HG03135 (cell line): ENCODE data around the gene GSAP.
"Not testable (repeated sequence)": the region's sequence is repeated elsewhere in the genome, so short reads cannot be mapped to it uniquely, and the experiment has no call there.

Experiments
- ATAC-seq: cut with Tn5 transposase; IDR thresholded peaks from one replicate; pipeline ENCODE4 v1.9.1; 2021; ENCODE audit warnings: mild to moderate bottlenecking, moderate library complexity; ENCODE audit not compliant: unreplicated experiment

Gene GSAP

DNA sequence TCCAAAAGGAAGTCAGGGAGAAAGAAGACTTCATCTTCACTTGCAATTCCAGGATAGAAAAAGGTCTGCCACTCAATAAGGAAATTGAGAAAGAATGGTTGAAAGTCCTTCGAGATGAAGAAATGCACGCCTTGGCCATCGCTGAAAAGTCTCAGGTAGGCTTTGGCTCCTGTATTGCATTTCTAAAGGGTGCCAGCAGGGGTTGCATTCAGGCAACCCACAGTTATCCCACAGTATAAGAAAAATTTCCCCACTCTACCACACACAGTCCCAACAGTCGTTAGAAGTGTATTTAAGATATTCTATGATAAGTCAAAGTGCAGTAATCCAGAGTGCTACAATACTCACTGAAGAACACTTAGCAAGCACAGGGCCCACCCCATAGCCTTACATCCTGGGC lies 123.1 kb downstream of the GSAP start:
- no peak for ATAC-seq

DNA sequence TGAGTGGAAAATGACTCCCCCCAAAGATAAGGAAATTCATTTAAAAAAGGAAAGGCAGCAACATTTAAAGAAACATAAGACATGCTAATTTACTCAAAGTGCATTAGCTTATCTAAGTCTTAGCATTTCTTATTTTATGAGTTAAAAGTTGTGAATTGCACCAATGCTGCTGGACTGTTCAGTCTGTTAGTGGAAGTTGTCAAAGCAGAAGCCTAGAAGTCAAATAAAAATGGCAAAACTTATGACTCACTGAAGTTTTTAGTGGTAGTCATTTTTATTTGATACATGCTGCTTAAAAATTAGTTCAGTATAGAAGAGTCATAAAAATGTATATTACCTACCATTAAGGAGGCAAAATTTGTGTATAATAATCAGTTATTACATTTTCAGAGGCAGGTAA lies 125.7 kb downstream of the GSAP start:
- no peak for ATAC-seq

DNA sequence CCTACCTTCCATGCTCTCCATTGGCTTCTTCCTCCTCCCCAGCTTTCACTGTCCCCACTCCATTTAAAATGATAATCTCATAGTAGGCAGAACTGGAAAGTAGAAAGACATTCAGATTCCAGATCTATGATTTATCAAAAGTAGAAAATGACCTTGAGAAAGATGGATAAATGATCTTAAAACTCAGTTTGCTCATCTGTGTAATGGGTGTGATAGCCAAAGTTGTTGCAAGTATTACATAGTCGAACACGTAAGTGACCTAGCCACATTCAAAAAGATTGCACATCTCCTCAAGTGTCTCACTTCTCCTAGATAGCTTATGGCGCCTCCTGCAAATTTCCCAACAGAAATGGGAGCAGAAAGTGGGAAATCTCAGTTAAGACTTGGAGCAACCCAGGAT lies 126.8 kb downstream of the GSAP start:
- ATAC-seq, result no peak

DNA sequence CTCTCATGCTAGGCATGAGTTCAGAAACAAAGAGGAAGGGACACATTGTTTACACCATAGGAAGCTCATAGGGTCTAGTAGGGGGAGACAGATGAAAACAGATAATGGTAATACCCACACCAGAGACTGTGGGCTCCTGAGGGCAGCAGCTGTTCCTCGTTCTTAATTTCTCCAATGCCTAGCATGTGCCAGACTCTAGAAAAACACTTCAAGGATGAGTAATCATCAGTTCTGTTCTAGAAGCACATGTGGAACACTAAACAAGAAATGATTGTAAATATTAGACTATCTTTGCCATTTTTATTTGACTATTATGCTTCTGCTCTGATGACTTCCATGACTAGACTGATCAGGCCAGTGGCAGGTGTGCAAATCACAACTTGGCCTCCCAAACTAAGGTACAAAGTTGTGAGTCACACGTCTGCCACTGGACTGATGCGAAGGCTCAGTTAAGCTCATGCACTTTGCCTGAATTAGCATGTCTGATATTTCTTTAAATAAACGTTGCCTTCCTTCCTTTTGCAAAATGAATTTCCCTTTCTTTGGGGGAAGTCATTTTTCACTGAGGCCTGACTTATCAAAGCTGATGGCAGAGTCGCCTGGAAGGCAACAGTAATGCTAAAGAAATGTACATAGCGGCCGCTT lies 127.4 kb downstream of the GSAP start:
- no peak for ATAC-seq

DNA sequence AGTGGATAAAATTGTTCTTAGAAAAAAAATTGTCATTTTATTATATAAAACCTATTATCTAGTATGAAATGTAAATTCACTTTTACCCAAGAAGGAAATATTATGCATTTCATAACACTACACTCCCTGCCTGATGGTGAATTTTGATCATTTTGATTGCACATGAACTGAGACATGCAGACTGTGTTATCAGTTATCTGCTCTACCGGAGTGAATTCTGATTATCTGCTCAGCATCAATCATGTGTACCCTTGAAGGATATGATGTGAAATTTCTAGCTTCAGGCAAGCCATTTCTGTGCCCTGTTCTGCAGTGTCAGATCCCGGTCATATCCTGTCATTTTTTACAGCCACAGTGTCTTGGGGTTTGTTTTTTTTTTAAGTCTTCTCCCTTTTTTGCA lies 131.5 kb downstream of the GSAP start:
- no peak for ATAC-seq

DNA sequence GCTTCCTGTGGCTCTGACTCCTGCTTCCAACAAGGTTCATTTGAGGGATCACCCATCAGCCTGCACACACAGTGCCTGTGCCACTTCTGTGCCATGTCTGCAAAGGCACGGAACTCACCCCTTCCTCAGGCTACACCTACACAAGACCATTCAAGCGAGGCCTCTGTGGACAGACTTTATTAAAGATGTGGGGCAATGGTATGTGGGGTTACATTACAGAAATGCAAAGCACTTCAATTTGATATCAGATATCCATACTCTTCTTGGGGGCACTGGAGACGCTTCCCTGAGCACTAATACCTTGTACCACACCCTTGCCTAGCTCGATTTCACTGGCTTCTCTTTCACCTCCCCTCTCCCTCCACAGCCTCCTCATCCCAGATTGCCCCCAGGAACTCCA lies 132.1 kb downstream of the GSAP start:
- ATAC-seq, result no peak

DNA sequence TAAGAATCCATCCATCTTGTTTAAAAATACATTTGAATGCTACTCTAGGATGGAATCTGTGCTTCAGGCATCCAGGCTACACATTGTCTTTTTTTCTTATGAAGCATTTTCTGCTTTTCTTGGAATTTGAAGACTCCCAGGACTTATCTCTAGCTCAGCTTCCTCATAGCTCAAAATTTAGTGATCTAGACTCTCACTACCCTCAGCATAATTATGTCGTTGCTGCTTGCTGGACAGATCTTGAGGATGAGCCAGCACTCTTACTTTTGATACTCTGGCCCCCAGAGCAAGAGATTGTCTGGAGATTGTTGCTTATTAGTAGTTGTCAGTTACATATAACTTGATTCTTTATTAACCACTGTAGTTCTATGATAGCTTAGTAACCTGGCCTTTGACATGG lies 133.3 kb downstream of the GSAP start:
- no peak for ATAC-seq

DNA sequence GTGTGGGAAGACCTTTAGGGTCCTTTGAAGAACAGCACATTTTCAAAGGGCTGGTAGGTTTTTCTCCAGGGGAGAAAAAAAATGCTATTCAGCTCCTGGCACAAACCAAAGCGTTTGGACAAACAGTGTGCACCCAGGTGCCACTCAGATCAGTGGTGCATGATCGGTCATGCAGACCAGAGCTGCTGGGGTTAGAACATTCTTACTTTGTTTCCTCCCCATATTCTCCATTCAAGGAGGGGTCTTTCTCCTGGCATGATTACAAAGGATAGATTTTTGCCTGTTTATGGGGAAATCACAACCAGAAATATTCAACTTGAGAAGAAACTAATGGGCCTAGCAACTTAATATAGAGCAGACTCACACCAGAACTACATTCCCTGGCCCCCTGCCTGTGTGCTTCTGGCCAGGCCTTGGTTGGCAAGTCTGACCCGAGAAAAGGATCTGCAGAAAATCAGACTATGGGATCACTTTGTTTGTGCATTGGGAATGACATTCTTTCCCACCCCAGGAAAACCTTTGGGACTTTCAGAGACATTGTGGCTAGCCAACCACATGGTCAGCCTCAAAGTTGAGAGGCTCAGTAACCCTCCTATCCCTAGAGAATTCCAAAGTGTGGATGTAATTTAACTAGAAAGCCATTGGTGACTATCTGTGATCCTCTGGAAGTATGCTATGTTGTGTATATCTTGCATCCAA lies 134.2 kb downstream of the GSAP start:
- ATAC-seq, result no peak

DNA sequence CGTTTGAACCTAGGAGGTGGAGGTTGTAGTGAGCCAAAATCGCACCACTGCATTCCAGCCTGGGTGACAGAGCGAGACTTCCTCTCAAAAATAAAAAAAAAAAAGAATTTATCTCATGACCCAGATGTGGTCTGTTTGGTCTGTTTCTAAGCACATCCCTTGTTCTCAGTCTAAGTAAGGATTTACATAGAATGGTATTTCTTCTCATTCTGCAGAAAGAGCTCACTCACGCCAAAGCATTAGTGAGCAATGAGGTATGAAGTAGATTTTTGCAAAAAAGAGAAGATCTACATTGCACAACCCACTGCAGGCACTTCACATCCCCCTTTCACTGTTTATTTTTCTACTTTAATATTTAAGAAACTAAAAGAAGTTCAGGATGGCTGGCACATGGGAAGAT lies 140.0 kb downstream of the GSAP start:
- ATAC-seq, result no peak

DNA sequence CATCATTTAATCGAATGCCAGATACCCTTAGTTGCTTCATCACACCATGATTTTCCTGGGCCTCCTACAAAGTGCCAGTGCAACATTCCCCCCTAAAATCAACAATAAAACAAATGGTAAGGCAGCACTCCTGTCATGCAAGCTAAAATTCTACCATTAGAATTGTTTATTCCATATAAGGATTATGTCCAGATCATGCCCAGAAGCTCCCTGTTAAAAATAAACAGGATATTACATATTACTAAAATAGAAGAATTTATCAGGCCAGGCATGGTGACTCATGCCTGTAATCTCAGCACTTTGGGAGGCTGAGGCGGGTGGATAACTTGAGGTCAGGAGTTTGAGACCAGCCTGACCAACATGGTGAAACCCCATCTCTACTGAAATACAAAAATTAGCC lies 140.5 kb downstream of the GSAP start:
- ATAC-seq, result not testable (repeated sequence)

DNA sequence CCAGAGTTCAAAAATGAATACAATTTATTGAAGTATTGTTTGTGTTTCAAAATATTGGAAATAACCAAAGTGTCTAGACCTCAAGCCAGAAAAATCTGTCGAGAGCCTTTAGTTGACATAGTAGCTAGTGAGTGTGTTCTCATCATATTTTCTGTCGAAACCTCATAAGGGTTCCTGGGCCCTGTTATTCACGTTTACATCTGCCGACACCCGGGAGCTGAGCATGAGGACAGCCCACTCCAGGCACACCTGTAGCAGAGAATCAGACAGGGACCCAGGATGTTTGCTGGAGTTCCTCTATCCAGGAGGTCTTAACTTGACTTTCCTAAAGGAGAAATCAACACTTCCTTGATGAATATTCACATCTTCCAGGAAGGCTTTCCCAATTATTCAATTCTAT lies 144.4 kb downstream of the GSAP start:
- no peak for ATAC-seq

DNA sequence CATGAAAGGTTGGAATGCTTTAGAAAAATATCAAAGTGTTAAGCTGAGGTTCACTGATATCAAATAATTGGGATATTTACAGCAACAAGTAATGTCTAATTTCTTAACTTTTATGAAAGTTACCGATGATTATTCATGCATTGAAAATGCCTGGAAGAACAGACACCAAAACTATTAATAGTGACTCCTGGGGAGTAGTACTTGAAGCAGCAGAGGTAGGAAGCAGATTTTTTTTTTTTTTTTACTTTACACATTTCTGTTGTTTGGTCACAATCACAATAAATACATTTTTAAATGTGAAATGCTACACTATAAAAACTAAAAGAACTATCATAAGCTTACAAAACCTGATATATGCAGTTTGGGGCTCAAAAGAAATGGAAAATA lies 146.1 kb downstream of the GSAP start:
- ATAC-seq, result no peak

DNA sequence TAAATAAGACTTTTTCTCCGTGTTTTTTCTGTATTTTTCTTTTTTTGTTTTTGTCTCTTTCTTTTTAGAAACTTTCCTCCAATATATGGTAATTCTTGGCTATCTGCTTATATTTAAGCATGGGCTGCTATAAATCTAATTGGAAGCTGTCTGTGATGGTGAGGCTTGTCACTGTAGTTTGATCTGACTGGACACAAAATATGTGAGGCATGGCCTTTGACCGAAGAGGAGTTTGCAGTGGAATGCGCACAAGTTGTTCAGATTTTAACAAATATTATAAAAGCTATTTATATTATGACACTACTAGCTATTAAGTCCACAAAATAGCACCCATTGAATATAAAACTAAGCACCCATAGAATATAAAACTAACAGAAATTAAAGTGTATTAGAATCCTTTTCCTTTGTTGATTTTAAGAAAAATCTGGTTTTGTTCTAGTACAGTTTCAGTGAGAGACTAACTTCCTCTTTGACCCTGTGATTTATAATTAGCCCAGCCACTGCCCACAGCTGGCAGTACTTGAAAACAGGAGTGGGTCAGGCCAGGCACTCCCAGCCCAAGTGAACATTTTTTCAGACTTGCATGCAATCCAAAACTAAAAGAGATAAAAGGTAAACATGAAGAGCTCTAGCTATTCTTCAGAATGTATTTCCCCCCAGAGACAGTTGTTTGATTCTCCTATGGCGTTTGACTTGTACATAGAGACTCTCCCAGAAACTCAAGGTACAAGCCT lies 146.6 kb downstream of the GSAP start:
- peak; percentile 70 for ATAC-seq

DNA sequence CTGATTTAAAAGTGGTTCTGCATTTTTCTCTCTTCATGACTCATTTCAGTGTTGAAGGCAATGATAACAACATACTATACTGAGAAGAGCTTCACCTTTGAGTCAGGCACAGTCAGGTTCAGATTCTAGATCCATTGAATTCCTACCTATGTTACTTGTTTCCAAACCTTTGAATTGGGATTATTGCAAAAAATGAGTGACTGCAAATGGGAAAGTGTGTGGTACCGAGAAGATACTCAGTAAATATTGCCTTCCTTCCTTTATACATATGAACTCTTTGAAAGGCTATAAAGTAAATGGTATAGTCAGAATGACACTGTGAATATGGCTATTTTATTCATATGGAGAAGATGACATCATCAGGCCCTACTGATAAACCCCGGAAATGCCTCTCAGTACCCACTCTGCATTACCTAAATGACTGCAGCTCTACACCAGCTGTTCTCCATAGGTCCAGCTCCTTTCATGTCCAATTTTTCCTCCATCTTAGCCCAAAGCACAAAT lies 149.8 kb downstream of the GSAP start:
- peak; percentile 79 for ATAC-seq

DNA sequence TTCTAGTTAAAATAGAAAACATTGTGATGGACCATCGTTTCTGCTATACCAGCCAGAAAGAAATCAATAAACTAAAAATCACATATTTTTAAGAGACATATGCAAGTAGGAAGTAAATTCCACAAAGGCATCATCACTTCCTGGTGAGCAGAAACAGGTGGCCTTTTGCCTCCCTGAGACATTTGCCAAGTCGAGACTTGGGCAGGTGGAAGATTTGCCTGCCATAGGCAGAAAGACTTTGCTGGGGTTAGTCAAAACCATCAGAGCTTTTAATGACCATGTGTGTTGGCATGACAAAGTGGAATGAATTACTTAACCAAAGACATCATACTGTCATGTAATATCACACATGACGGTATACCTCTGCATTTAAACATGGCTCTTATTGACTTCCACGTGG lies 150.5 kb downstream of the GSAP start:
- no peak for ATAC-seq

DNA sequence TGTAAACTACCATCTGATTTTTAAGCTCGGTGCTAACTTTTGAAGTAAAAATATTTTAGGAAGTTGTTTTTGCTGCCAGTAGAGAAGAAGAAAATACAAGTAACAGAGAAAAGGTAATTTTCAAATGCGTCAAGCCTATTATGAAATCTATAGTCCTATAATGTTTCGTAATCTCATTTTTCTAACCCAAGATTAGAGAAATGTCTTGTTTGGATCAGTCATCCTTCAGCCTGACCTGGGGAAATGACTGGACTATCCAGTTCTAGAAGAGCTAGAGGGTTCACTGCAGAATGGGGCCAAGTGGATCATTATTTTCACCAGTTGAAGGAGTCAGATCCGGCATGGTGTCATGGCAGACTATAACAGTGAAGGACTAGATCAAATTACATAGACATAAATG lies 153.8 kb downstream of the GSAP start:
- ATAC-seq, result no peak
